DND-41 (cell line): ENCODE results near the gene CPEB2.
"Not testable (repeated sequence)": the region's sequence is repeated elsewhere in the genome, so short reads cannot be mapped to it uniquely, and the experiment has no call there.

Source experiments
- ATAC-seq: fragments of 200-7000 bp; cut with Tn5 transposase; 3 replicates; pipeline ENCODE4 v1.9.1; 2021; ENCODE audit warnings: low read depth; ENCODE audit not compliant: insufficient read depth
- DNase-seq: peaks from one replicate; pipeline ENCODE4 v3.0.0-alpha.2; 2020
- H2AFZ ChIP-seq: 2 replicates; pipeline ENCODE4 v1.6.0; 2012; ENCODE audit warnings: low read depth, low read length
- H3K27ac ChIP-seq: 2 replicates; pipeline ENCODE4 v1.5.1; 2012; ENCODE audit warnings: low read length, inconsistent platforms
- H3K27me3 ChIP-seq: fragments of 200-600 bp; sonication (generic); 2 replicates; pipeline ENCODE4 v1.6.0; 2012; ENCODE audit warnings: low read length, mild to moderate bottlenecking, inconsistent platforms; ENCODE audit not compliant: insufficient read depth, poor library complexity
- H3K36me3 ChIP-seq: 2 replicates; pipeline ENCODE4 v1.5.1; 2012; ENCODE audit warnings: low read length, inconsistent platforms; ENCODE audit not compliant: insufficient read depth
- H3K4me1 ChIP-seq: 2 replicates; pipeline ENCODE4 v1.5.1; 2012; ENCODE audit warnings: mild to moderate bottlenecking, low read length; ENCODE audit not compliant: insufficient read depth
- H3K4me2 ChIP-seq: 2 replicates; pipeline ENCODE4 v1.6.0; 2012; ENCODE audit warnings: mild to moderate bottlenecking, moderate library complexity, low read length, inconsistent platforms; ENCODE audit not compliant: insufficient read depth
- H3K4me3 ChIP-seq, 2 experiments: fragments of 200-600 bp in 1 of 2; shearing (Covaris generic) in 1 of 2; 2 replicates each; pipeline ENCODE4 v1.5.1; 2012 to 2016; ENCODE audit warnings: inconsistent platforms in 2 of 2, low read length in 2 of 2, mild to moderate bottlenecking in 2 of 2, low read depth in 1 of 2, moderate library complexity in 1 of 2
- H3K79me2 ChIP-seq: 2 replicates; pipeline ENCODE4 v1.6.0; 2012; ENCODE audit warnings: low read length, inconsistent platforms; ENCODE audit not compliant: insufficient read depth
- H3K9ac ChIP-seq: 2 replicates; pipeline ENCODE4 v1.6.0; 2012; ENCODE audit warnings: low read depth, mild to moderate bottlenecking, inconsistent platforms, low read length, moderate library complexity
- H3K9me3 ChIP-seq: 2 replicates; pipeline ENCODE4 v1.5.1; 2012; ENCODE audit warnings: low read length, moderate library complexity, mild to moderate bottlenecking, inconsistent platforms; ENCODE audit not compliant: insufficient read depth, severe bottlenecking
- H4K20me1 ChIP-seq: 2 replicates; pipeline ENCODE4 v1.6.0; 2012; ENCODE audit warnings: low read length; ENCODE audit not compliant: insufficient read depth
- EZH2 ChIP-seq: IDR thresholded peaks from 3 replicates; pipeline ENCODE4 v1.6.1; 2012; ENCODE audit warnings: borderline replicate concordance, low read depth, mild to moderate bottlenecking, moderate library complexity, low read length, inconsistent platforms; ENCODE audit not compliant: severe bottlenecking
- TF ChIP-seq, protein P1 (sequence below): IDR thresholded peaks from 2 replicates; pipeline ENCODE4 v1.5.1; 2012; ENCODE audit warnings: borderline replicate concordance, low read length, moderate library complexity, mild to moderate bottlenecking; ENCODE audit not compliant: poor library complexity, severe bottlenecking; ENCODE audit errors: extremely low read depth

CPEB2 gene

DNA sequence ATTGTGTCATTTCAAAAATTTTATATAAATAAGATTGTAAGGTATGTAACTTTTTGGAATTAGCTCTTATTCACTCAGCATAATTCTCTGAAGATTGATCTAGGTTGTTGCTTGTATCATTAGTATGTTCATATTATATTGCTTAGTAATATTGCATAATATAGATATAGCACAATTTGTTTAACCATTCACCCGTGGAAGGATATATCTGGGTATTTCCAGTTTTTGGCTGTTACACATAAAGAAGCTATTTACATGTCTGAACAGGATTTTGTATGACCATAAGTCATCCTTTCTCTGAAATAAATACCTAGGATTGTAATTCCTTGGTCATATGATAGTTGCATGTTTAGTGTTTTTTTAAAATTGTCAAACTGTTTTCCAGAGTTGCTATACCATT lies 82.5 kb downstream of the CPEB2 start:
- Histone ChIP-seq H2AFZ (no peak overlapping the region), H3K79me2 (no peaks in the 10 kb centered on the region), H3K4me2 (no peak overlapping the region), H3K4me1 (no peaks in the 10 kb centered on the region), H4K20me1 (no peaks in the 10 kb centered on the region), H3K4me3 (no peak overlapping the region), H3K27me3 (no peaks in the 10 kb centered on the region), H3K9me3 (no peaks in the 10 kb centered on the region), H3K36me3 (no peaks in the 10 kb centered on the region), H3K9ac (no peak overlapping the region), H3K27ac (no peak overlapping the region)
- DNase-seq: no peak
- no peak for TF ChIP-seq EZH2
- TF ChIP-seq, protein P1, sequence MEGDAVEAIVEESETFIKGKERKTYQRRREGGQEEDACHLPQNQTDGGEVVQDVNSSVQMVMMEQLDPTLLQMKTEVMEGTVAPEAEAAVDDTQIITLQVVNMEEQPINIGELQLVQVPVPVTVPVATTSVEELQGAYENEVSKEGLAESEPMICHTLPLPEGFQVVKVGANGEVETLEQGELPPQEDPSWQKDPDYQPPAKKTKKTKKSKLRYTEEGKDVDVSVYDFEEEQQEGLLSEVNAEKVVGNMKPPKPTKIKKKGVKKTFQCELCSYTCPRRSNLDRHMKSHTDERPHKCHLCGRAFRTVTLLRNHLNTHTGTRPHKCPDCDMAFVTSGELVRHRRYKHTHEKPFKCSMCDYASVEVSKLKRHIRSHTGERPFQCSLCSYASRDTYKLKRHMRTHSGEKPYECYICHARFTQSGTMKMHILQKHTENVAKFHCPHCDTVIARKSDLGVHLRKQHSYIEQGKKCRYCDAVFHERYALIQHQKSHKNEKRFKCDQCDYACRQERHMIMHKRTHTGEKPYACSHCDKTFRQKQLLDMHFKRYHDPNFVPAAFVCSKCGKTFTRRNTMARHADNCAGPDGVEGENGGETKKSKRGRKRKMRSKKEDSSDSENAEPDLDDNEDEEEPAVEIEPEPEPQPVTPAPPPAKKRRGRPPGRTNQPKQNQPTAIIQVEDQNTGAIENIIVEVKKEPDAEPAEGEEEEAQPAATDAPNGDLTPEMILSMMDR: no peak
- ATAC-seq: no peak

- H3K4me2 ChIP-seq, H4K20me1 ChIP-seq, H3K27me3 ChIP-seq, H2AFZ ChIP-seq, H3K27ac ChIP-seq, H3K4me3 ChIP-seq, H3K9me3 ChIP-seq, H3K79me2 ChIP-seq, ATAC-seq, H3K4me1 ChIP-seq, H3K9ac ChIP-seq, DNase-seq, H3K36me3 ChIP-seq: not testable (repeated sequence)
These were observed 83.5 kb downstream of the CPEB2 start for GRCh38 chr4:15085762-15086161.

- not testable (repeated sequence) for H3K9me3 ChIP-seq, H3K9ac ChIP-seq, DNase-seq, H2AFZ ChIP-seq, H3K36me3 ChIP-seq, H3K79me2 ChIP-seq, H4K20me1 ChIP-seq, H3K4me2 ChIP-seq, ATAC-seq, H3K4me1 ChIP-seq, H3K27me3 ChIP-seq, H3K4me3 ChIP-seq, H3K27ac ChIP-seq
These were observed 84.0 kb downstream of the CPEB2 start for GRCh38 chr4:15086259-15086658.

DNA sequence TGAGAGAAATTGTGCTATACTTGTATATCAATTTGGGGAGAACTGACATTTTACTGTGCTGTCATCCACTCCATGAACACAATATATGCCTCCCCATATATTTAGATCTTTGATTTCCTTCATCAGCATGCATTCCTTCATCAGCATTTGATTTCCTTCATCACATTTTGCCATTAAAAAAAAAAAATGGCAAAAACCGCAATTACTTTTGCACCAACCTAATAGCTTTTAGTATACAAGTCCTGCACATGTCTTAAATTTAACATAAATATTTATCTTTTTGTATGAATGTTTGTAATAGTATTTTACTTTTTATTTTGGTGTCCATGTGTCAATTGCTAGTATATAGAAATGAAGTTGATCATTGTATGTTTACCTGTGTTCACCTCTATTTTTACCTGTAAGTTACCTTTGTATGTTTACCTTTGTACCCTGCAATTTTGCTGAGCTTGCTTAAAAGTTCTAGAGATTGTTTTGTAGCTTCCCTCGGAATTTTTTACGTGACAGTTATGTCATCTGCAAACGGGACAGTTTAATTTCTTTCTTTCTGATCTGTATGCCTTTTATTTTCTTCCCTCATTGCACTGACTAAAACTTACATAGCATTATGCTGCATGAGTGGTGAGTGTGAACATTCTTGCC lies 86.2 kb downstream of the CPEB2 start:
- no peaks in the 10 kb centered on the region for H3K27me3 ChIP-seq
- H4K20me1 ChIP-seq: no peaks in the 10 kb centered on the region
- no peak for TF ChIP-seq EZH2
- TF ChIP-seq, protein P1: no peak
- H3K9ac ChIP-seq: no peak overlapping the region
- no peak overlapping the region for H3K27ac ChIP-seq
- no peaks in the 10 kb centered on the region for H3K4me1 ChIP-seq
- DNase-seq (no peak), ATAC-seq (no peak)
- no peaks in the 10 kb centered on the region for H3K36me3 ChIP-seq
- no peak overlapping the region for H3K4me2 ChIP-seq
- H3K4me3 ChIP-seq: no peak overlapping the region
- H3K9me3 ChIP-seq: no peaks in the 10 kb centered on the region
- no peak overlapping the region for H2AFZ ChIP-seq
- no peaks in the 10 kb centered on the region for H3K79me2 ChIP-seq
